Parathyroid adenoma (tissue), 2 donors: ENCODE results near the gene TMEM212.

Experiments
- H2AFZ ChIP-seq: fragments of 300-600 bp; sonication (generic); one replicate; pipeline ENCODE4 v1.7.0; 2017; ENCODE audit warnings: antibody characterized with exemption, mild to moderate bottlenecking
- H3K27ac ChIP-seq: fragments of 300-600 bp; sonication (generic); one replicate; pipeline ENCODE4 v1.7.0; 2017
- H3K27me3 ChIP-seq: fragments of 300-600 bp; sonication (generic); one replicate; pipeline ENCODE4 v1.7.0; 2017; ENCODE audit warnings: low read length; ENCODE audit not compliant: control insufficient read depth, insufficient read depth
- H3K36me3 ChIP-seq: fragments of 300-600 bp; sonication (generic); one replicate; pipeline ENCODE4 v1.7.0; 2017; ENCODE audit warnings: low read length; ENCODE audit not compliant: control insufficient read depth, insufficient read depth
- H3K4me1 ChIP-seq: fragments of 300-600 bp; sonication (generic); one replicate; pipeline ENCODE4 v1.7.0; 2017; ENCODE audit warnings: control low read depth
- H3K4me2 ChIP-seq: fragments of 300-600 bp; sonication (generic); one replicate; pipeline ENCODE4 v1.7.0; 2017; ENCODE audit warnings: low read length
- H3K4me3 ChIP-seq: fragments of 300-600 bp; sonication (generic); one replicate; pipeline ENCODE4 v1.7.0; 2017; ENCODE audit warnings: low read depth, low read length
- H3K79me2 ChIP-seq: fragments of 300-600 bp; sonication (generic); one replicate; pipeline ENCODE4 v1.7.0; 2017; ENCODE audit warnings: control low read depth
- H3K9ac ChIP-seq: fragments of 300-600 bp; sonication (generic); one replicate; pipeline ENCODE4 v1.7.0; 2017; ENCODE audit warnings: mild to moderate bottlenecking
- H3K9me3 ChIP-seq: fragments of 300-600 bp; sonication (generic); one replicate; pipeline ENCODE4 v1.7.0; 2017; ENCODE audit warnings: low read length; ENCODE audit not compliant: control insufficient read depth
- TF ChIP-seq, protein P1 (sequence below): fragments of 300-600 bp; sonication (generic); IDR thresholded peaks from one replicate; pipeline ENCODE4 v1.7.0; 2017; ENCODE audit warnings: antibody characterized with exemption, mild to moderate bottlenecking
- donor health status: primary hyperparathyroidism.

TMEM212 gene

DNA sequence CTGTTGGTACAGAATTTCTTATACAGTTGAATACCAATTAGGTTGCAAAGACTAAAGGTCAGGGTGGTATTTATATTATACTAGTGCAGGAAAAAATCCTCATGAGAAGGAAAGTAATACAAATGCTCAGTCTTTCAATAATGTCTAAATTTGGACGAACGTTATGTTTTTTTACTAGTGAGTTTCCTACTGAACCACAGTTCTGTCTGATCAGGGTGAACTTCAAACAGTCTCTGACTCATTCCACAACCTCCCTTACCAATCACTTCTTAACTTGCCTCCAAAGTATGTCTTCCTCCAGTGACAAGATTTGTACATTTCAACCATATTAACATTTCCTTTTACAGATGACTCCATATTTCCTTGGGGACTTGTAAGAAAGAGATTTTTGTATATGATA lies 3.4 kb downstream of the TMEM212 start:
- Histone ChIP-seq H3K4me2 (no peak overlapping the region), H3K27me3 (no peaks in the 10 kb centered on the region), H3K4me1 (no peaks in the 10 kb centered on the region), H2AFZ (no peak overlapping the region), H3K4me3 (no peak overlapping the region), H3K9me3 (no peaks in the 10 kb centered on the region), H3K79me2 (no peaks in the 10 kb centered on the region), H3K9ac (no peak overlapping the region), H3K36me3 (no peaks in the 10 kb centered on the region), H3K27ac (no peak overlapping the region)
- TF ChIP-seq, protein P1, sequence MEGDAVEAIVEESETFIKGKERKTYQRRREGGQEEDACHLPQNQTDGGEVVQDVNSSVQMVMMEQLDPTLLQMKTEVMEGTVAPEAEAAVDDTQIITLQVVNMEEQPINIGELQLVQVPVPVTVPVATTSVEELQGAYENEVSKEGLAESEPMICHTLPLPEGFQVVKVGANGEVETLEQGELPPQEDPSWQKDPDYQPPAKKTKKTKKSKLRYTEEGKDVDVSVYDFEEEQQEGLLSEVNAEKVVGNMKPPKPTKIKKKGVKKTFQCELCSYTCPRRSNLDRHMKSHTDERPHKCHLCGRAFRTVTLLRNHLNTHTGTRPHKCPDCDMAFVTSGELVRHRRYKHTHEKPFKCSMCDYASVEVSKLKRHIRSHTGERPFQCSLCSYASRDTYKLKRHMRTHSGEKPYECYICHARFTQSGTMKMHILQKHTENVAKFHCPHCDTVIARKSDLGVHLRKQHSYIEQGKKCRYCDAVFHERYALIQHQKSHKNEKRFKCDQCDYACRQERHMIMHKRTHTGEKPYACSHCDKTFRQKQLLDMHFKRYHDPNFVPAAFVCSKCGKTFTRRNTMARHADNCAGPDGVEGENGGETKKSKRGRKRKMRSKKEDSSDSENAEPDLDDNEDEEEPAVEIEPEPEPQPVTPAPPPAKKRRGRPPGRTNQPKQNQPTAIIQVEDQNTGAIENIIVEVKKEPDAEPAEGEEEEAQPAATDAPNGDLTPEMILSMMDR: no peak

DNA sequence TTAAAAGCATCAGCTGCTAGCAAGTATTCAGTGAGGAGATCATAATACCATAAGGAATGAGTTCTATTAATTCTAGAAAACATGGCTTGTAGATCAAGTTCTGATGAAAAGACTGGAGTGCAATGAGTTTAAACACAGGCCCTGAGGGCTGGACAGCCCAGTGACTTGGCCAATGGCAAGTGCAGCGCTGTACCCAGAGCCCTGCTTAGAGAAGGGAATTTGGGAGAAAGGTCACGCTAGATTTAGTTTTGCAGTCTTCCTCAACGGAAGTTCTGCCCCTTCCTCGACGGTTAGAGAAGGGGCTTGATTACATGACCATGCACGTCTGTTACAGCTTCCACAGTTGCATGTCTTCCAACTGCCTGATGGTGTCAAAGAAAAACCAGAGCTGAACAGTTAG lies 4.0 kb downstream of the TMEM212 start:
- no peaks in the 10 kb centered on the region for H3K36me3 ChIP-seq
- H3K4me3 ChIP-seq: no peak overlapping the region
- no peak overlapping the region for H3K27ac ChIP-seq
- H3K4me1 ChIP-seq: no peaks in the 10 kb centered on the region
- no peak overlapping the region for H2AFZ ChIP-seq
- H3K9ac ChIP-seq: no peak overlapping the region
- H3K9me3 ChIP-seq: no peaks in the 10 kb centered on the region
- no peak overlapping the region for H3K4me2 ChIP-seq
- TF ChIP-seq, protein P1: no peak
- H3K79me2 ChIP-seq: no peaks in the 10 kb centered on the region
- no peaks in the 10 kb centered on the region for H3K27me3 ChIP-seq

DNA sequence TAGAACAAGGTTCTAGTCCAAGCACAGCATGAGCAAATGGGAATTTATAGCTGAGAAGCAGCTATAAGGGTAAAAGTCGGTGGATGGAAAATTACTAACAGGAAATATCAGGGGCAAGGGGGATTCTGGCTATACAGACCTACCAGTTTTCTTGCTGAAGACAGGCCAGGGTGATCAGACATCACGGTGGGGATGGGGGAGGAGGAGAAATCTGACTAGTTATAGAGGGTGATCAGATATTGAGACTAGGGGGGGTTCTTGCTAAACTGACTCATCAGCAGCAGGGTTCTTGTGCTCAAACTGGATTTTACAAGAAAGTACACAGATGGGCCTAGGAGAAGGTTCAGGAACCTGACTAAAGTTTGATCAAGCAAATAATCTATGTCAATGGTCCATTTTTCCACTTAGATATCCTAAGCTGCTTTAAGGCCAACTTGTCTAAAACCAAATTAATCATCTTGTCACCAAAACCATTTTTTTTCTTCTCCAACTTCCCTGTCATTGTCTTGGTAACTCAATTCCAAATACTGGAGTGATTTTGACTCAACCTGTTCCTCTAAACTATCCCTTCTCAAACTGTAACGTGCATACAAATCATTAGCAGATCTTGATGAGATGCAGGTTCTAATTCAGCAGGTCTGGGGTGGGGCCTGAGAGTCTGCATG lies 4.6 kb downstream of the TMEM212 start:
- Histone ChIP-seq H3K79me2 (no peaks in the 10 kb centered on the region), H3K4me3 (no peak overlapping the region), H3K27me3 (no peaks in the 10 kb centered on the region), H3K9me3 (no peaks in the 10 kb centered on the region), H3K27ac (no peak overlapping the region), H3K36me3 (no peaks in the 10 kb centered on the region), H3K4me2 (no peak overlapping the region), H2AFZ (no peak overlapping the region), H3K9ac (no peak overlapping the region), H3K4me1 (no peaks in the 10 kb centered on the region)
- TF ChIP-seq, protein P1: no peak

DNA sequence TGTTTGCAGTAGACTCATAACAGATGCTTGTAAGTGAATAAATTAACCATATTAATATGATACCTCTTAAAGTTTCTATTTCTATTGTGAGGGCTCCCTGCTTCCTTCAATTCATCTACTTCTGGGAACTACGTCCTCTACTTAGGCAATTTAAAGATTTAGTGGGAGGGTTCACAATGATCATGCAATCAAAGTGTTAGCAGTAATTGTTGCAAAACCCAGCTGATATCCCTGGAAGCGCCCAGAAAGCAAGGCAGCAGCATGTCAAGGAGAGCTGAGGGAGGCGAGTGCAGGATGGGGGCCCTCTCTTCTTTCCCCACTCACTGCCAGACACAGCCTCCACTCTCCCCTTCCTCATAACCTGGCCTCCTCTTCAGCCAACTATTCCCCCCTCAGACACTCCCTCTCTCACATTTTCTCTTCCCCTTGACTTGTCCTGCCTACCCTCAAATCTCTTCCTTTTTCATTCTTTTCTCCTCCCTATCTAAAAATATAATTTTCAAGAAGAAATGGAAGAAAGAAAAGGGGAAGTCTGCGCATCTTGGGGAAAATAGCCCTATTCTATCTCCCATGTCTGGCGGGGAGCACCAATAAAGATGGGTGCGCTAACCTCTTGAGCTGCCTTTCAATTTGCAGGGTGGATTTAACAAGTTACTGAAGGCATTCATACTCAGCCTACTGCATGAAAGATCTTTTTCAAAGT lies 6.6 kb downstream of the TMEM212 start:
- H3K27ac ChIP-seq: no peak overlapping the region

More for the DNA sequence above, 6.6 kb downstream of the TMEM212 start:
- Histone ChIP-seq H2AFZ (no peak overlapping the region), H3K36me3 (no peaks in the 10 kb centered on the region), H3K4me3 (no peak overlapping the region), H3K9ac (no peak overlapping the region), H3K79me2 (no peaks in the 10 kb centered on the region), H3K9me3 (peaks cover 2% of the 10 kb centered on the region), H3K4me1 (no peaks in the 10 kb centered on the region), H3K4me2 (no peak overlapping the region), H3K27me3 (no peaks in the 10 kb centered on the region)
- TF ChIP-seq, protein P1: no peak
